ENCODE results near the gene PUS10.

The PUS10 gene

GRCh38 chr2:61044636-61045035 lies 26.6 kb upstream of the PUS10 start:
- no peak for TF ChIP-seq CTCF (IDR thresholded peaks at IDR 0.05)

DNA sequence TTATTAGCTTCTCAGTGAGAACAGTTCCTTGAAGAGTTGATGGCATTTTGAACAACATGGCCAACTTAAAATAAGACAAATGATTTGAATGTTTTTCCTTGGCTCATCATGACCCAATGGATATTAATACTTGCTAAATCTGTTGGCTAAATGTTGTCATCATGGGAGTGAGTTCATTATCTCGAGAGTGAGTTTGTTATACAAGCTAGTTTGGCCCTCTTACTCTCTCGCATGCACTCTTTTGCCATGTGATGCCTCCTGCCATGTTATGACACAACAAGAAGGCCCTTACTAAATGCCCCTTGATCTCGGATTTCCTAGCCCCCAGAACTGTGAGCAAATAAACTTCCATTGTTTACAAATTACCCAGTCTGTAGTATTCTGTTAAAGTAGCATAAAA lies 24.8 kb upstream of the PUS10 start:
- TF ChIP-seq CTCF (IDR thresholded peaks at IDR 0.05), result no peak

GRCh38 chr2:61029533-61029932 lies 11.5 kb upstream of the PUS10 start:
- TF ChIP-seq CTCF (IDR thresholded peaks at IDR 0.05), result no peak

DNA sequence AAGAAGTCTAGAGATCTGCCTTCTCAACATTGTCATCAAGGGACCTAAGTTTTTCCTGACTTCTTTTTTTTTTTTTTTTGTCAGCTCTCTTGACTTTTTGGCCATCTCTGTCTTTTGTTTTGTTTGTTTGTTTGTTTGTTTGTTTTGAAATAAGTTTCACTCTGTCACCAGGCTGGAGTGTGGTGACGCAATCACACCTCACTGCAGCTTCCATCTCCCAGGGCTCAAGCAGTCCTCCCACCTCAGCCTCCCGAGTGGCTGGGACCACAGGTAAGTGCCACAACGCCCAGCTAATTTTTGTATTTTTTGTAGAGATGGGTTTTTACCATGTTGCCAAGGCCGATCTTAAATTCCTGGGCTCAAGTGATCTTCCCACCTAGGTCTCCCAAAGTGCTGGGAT lies 5.6 kb upstream of the PUS10 start:
- no peak for TF ChIP-seq CTCF (IDR thresholded peaks at IDR 0.05)

DNA sequence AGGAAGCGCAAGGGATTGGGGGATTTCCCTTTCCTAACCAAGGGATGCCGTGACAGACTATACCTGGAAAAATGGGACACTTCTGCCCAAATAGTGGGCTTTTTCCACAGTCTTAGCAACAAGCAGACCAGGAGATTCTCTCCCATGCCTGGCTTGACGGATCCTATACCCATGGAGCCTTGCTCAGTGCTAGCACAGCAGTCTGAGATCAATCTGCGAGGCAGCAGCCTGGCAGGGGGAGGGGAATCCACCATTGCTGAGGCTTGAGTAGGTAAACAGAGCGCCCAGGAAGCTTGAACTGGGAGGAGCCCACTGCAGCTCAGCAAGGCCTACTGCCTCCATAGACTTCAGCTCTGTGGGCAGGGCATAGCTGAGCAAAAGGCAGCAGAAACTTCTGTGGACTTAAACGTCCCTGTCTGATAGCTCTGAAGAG lies 3.2 kb upstream of the PUS10 start:
- TF ChIP-seq CTCF (IDR thresholded peaks at IDR 0.05), result no peak

- no peak for TF ChIP-seq CTCF (IDR thresholded peaks at IDR 0.05)
Measured at GRCh38 chr2:61018798-61019197, 743 bp upstream of the PUS10 start.

GRCh38 chr2:61018318-61018755 lies 282 bp upstream of the PUS10 start:
- no peak for TF ChIP-seq CTCF (IDR thresholded peaks at IDR 0.05)

- TF ChIP-seq CTCF (IDR thresholded peaks at IDR 0.05), result no peak
Measured at GRCh38 chr2:61017003-61017555, 976 bp downstream of the PUS10 start.
